ENCODE measurements around the gene DHX58.

DNA sequence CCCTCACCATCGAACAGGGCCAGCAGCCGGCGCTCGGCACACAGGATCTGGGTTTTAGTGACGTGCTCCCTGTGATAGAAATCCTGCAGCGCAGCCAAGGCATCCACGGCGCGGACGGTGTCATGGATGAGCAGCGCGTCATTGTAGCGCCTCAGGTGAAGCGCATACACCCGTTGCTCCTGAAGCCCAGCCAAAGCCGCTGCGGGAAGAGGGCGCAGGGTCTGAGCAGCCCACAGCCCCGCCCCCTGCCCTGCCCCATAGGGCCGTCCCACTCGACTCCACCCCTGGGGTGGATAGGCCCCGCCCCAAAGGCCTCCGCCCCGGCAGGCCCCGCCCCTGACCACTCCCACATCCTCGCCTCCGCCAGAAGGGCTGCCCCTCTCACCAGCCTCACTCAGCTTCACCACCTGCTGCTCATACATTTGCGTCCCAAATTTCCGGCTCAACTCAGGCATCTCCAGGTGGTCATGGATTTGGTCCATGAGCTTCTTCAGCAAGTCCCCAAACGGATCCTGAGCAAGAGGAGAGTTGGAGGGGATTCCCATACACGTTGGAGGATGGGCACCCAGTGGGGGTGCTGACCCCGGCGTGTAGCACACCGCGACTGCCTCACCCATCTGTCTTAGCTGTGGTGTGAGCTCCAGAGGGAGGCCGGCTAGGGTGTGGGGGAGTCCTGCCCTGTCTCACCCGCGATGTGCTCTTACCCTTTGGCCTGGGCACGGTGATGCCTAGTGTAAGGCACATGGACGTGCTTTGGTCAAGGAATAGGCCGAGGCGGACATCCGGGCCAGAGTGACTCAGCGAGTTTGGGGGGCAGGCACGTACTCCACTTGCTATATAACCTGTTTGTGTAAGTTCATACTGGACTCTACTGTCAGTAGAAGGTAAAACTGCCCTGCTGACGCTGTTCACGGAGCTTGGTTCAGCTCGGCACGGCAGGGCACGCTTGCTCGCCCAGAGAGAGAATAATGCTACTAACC lies 4.6 kb downstream of the DHX58 start:
- no peak for TF ChIP-seq CTCF (IDR thresholded peaks at IDR 0.05; ENCODE audit: insufficient read depth, low read length)
- TF ChIP-seq GABPA (IDR thresholded peaks at IDR 0.05; ENCODE audit: low read depth), result no peak

All from HL-60 (cell line).